Thyroid gland (tissue), 4 donors: ENCODE measurements around the gene TSEN2.

ENCODE experiments used
- CTCF ChIP-seq, 6 experiments: fragments of 200-600 bp in 3 of 6; fragments of 450-650 bp in 3 of 6; sonication (generic) in 3 of 6; IDR thresholded peaks; one replicate each; pipeline ENCODE4 v1.5.1; 2016 to 2019; ENCODE audit warnings: antibody characterized with exemption in 6 of 6, mild to moderate bottlenecking in 2 of 6, inconsistent platforms in 1 of 6, moderate library complexity in 1 of 6
- POLR2A ChIP-seq, 2 donors: fragments of 450-650 bp; IDR thresholded peaks; one replicate each; pipeline ENCODE4 v1.6.1; 2017; ENCODE audit warnings: antibody characterized with exemption in 2 of 2, mild to moderate bottlenecking in 2 of 2, moderate library complexity in 1 of 2

GRCh38 chr3:12527757-12528143 lies 43.5 kb downstream of the TSEN2 start:
- TF ChIP-seq CTCF (IDR thresholded peaks at IDR 0.05): no peak
- TF ChIP-seq POLR2A (IDR thresholded peaks at IDR 0.05): no peak
